ENCODE data around the gene PRDM16. TPM values are rescaled to one million over a fixed set of nuclear protein-coding genes. Genes with fewer than 3 reads are reported as not detected.

Gene PRDM16
- total and polyA plus RNA-seq, 2 of the 13 experiments (the other 11 are each of a cell fraction or from before 2014, with no cell fraction given), result 0.15 to 0.81 TPM

- no peak for TF ChIP-seq GPBP1L1 (CRISPR knock-in tag; IDR thresholded peaks at IDR 0.05)
These were observed 114.8 kb downstream of the PRDM16 start (continued) for GRCh38 chr1:3183813-3184212.

- Histone ChIP-seq H3K9me3 (ENCODE audit: low read length) (no peaks in the 10 kb centered on the region), H3K4me3 (replicated peaks in 1 of 3; ENCODE audit: insufficient read depth in 1 of 3, low read depth in 2 of 3, low read length in 3 of 3) (no peak overlapping the region), H3K27me3 (ENCODE audit: control insufficient read depth in 1 of 2, insufficient read depth in 2 of 2, low read length in 2 of 2) (peaks cover 0 to 6% of the 10 kb centered on the region in 2 experiments; a peak in 3 of 5 replicates), H3K36me3 (replicated peaks in 1 of 2; ENCODE audit: control insufficient read depth in 1 of 2, insufficient read depth in 2 of 2, low read length in 2 of 2) (no peaks in the 10 kb centered on the region), H3K4me2 (ENCODE audit: low read depth, low read length) (no peak overlapping the region), H3K9ac (ENCODE audit: insufficient read depth, low read depth, low read length) (no peak overlapping the region), H3K79me2 (ENCODE audit: insufficient read depth, low read length) (no peaks in the 10 kb centered on the region), H3K4me1 (ENCODE audit: insufficient read depth, low read length) (peaks cover 15% of the 10 kb centered on the region), H2AFZ (ENCODE audit: low read length) (no peak overlapping the region), H4K20me1 (ENCODE audit: insufficient read depth, low read length) (no peaks in the 10 kb centered on the region), H3K27ac (ENCODE audit: extremely low read length, insufficient read depth, low read length) (no peak overlapping the region)
- DNase-seq (ENCODE audit: low spot score) (no peak), ATAC-seq (no peak), FAIRE-seq (no peak)
- in situ Hi-C loops (cut with HindIII; ENCODE audit: extremely low pct_ligation_motif_present, low pct_unique_long_range_greater_than_20kb) (no loop called here), intact Hi-C loops (cut with micrococcal nuclease; ENCODE audit: unreplicated experiment) (no loop called here)
- WGBS (ENCODE audit: low lambda C conversion rate), result 78% methylated on average over 9 of the region's 20 CpGs
- POLR2A ChIA-PET, result no interaction called here
- no TSS peak for BruUV-seq (replicated peaks)
- CTCF ChIA-PET (ENCODE audit: low intra/inter-chr PET ratio, low total read pairs), result no interaction called here
- TF ChIP-seq ZEB1 (IDR thresholded peaks at IDR 0.05; ENCODE audit: insufficient replicate concordance, low read depth) (no peak), ZNF558 (CRISPR knock-in tag; IDR thresholded peaks at IDR 0.05; ENCODE audit: borderline replicate concordance) (no peak), TERF1 (CRISPR knock-in tag; IDR thresholded peaks at IDR 0.05) (no peak), ZNF569 (CRISPR knock-in tag; IDR thresholded peaks at IDR 0.05; ENCODE audit: borderline replicate concordance) (no peak), MLLT10 (CRISPR knock-in tag; IDR thresholded peaks at IDR 0.05) (no peak), MIXL1 (CRISPR knock-in tag; IDR thresholded peaks at IDR 0.05) (no peak), GMEB1 (CRISPR knock-in tag; IDR thresholded peaks at IDR 0.05; ENCODE audit: borderline replicate concordance) (no peak), NR2F1 (CRISPR knock-in tag; IDR thresholded peaks at IDR 0.05) (no peak), ZNF597 (CRISPR knock-in tag; IDR thresholded peaks at IDR 0.05) (no peak), ATF5 (CRISPR knock-in tag; IDR thresholded peaks at IDR 0.05; ENCODE audit: low read depth) (no peak), KLF13 (CRISPR knock-in tag; IDR thresholded peaks at IDR 0.05) (no peak), HCFC1 (IDR thresholded peaks at IDR 0.05; ENCODE audit: low read depth, low read length) (no peak), DZIP1 (CRISPR knock-in tag; IDR thresholded peaks at IDR 0.05) (no peak), NCOA2 (CRISPR knock-in tag; IDR thresholded peaks at IDR 0.05) (no peak)
These were observed 115.7 kb downstream of the PRDM16 start for GRCh38 chr1:3184666-3185065.
